H9 (cell line): ENCODE data around the gene TRPM2. TPM values are rescaled to one million over a fixed set of nuclear protein-coding genes. Genes with fewer than 3 reads are reported as not detected.

Source experiments
- DNase-seq: peaks from one replicate; pipeline ENCODE4 v3.0.0-alpha.2; 2017
- H2AFZ ChIP-seq: one replicate; pipeline ENCODE4 v1.6.1; 2013; ENCODE audit warnings: mild to moderate bottlenecking, low read length, control low read depth, moderate library complexity
- H2AK5ac ChIP-seq: 2 replicates; pipeline ENCODE4 v1.6.1; 2013; ENCODE audit warnings: low read length, control low read depth, mixed read lengths; ENCODE audit not compliant: insufficient read length
- H2BK120ac ChIP-seq: one replicate; pipeline ENCODE4 v1.6.1; 2013; ENCODE audit warnings: low read depth, mild to moderate bottlenecking, low read length, control low read depth, inconsistent platforms; ENCODE audit not compliant: poor library complexity, severe bottlenecking
- H2BK12ac ChIP-seq: 2 replicates; pipeline ENCODE4 v1.6.1; 2013; ENCODE audit warnings: low read length, control low read depth, mixed read lengths, low read depth; ENCODE audit not compliant: insufficient read length
- H2BK15ac ChIP-seq: 2 replicates; pipeline ENCODE4 v1.6.1; 2013; ENCODE audit warnings: low read depth, low read length, control low read depth
- H2BK20ac ChIP-seq: one replicate; pipeline ENCODE4 v1.6.1; 2013; ENCODE audit warnings: low read depth, mild to moderate bottlenecking, low read length, control low read depth, inconsistent platforms; ENCODE audit not compliant: poor library complexity, severe bottlenecking
- H2BK5ac ChIP-seq: 2 replicates; pipeline ENCODE4 v1.6.1; 2013; ENCODE audit warnings: low read length, control low read depth, mixed read lengths; ENCODE audit not compliant: insufficient read length
- H3K14ac ChIP-seq: 2 replicates; pipeline ENCODE4 v1.6.1; 2013; ENCODE audit warnings: low read length, control low read depth; ENCODE audit not compliant: insufficient read depth
- H3K18ac ChIP-seq: 2 replicates; pipeline ENCODE4 v1.6.1; 2013; ENCODE audit warnings: low read depth, mild to moderate bottlenecking, mixed read lengths, low read length, control low read depth; ENCODE audit not compliant: insufficient read length
- H3K23ac ChIP-seq: 2 replicates; pipeline ENCODE4 v1.6.1; 2013; ENCODE audit warnings: low read length, control low read depth, mixed read lengths, low read depth; ENCODE audit not compliant: insufficient read length
- H3K23me2 ChIP-seq: 2 replicates; pipeline ENCODE4 v1.6.1; 2013; ENCODE audit warnings: low read depth, mild to moderate bottlenecking, mixed read lengths, low read length, control low read depth; ENCODE audit not compliant: insufficient read length, poor library complexity, severe bottlenecking
- H3K27ac ChIP-seq: 2 replicates; pipeline ENCODE4 v1.5.1; 2013; ENCODE audit warnings: low read length, control low read depth, mixed read lengths, low read depth; ENCODE audit not compliant: insufficient read length
- H3K27me3 ChIP-seq: 2 replicates; pipeline ENCODE4 v1.6.1; 2013; ENCODE audit warnings: low read length, control low read depth, inconsistent platforms; ENCODE audit not compliant: insufficient read depth
- H3K4ac ChIP-seq: 2 replicates; pipeline ENCODE4 v1.6.1; 2013; ENCODE audit warnings: low read depth, mild to moderate bottlenecking, control low read depth, inconsistent platforms, low read length, moderate library complexity
- H3K4me1 ChIP-seq: 2 replicates; pipeline ENCODE4 v1.6.1; 2013; ENCODE audit warnings: low read length, control low read depth, inconsistent platforms; ENCODE audit not compliant: insufficient read depth
- H3K4me2 ChIP-seq: 2 replicates; pipeline ENCODE4 v1.6.1; 2013; ENCODE audit warnings: low read length, control low read depth, mixed read lengths; ENCODE audit not compliant: insufficient read length, insufficient read depth
- H3K56ac ChIP-seq: 2 replicates; pipeline ENCODE4 v1.6.1; 2013; ENCODE audit warnings: low read depth, mild to moderate bottlenecking, mixed read lengths, low read length, control low read depth; ENCODE audit not compliant: insufficient read length
- H3K79me1 ChIP-seq: 2 replicates; pipeline ENCODE4 v1.6.1; 2013; ENCODE audit warnings: low read depth, mild to moderate bottlenecking, moderate library complexity, low read length, control low read depth, inconsistent platforms; ENCODE audit not compliant: insufficient read depth, poor library complexity, severe bottlenecking
- H3K79me2 ChIP-seq: 2 replicates; pipeline ENCODE4 v1.6.1; 2013; ENCODE audit warnings: low read length, control low read depth, inconsistent platforms; ENCODE audit not compliant: insufficient read depth
- H3K9ac ChIP-seq: 2 replicates; pipeline ENCODE4 v1.6.1; 2013; ENCODE audit warnings: low read length, control low read depth, mixed read lengths; ENCODE audit not compliant: insufficient read length; ENCODE audit errors: extremely low read depth
- H3K9me3 ChIP-seq: one replicate; pipeline ENCODE4 v1.6.1; 2013; ENCODE audit warnings: low read depth, low read length, inconsistent platforms; ENCODE audit not compliant: control insufficient read depth
- H3T11ph ChIP-seq: one replicate; pipeline ENCODE4 v1.6.1; 2013; ENCODE audit warnings: mild to moderate bottlenecking, low read length, control low read depth, inconsistent platforms
- H4K20me1 ChIP-seq: one replicate; pipeline ENCODE4 v1.6.1; 2013; ENCODE audit not compliant: control insufficient read depth, insufficient read length, insufficient read depth
- H4K5ac ChIP-seq: 2 replicates; pipeline ENCODE4 v1.6.1; 2013; ENCODE audit warnings: low read depth, mild to moderate bottlenecking, mixed read lengths, low read length, control low read depth; ENCODE audit not compliant: insufficient read length
- H4K8ac ChIP-seq: replicated peaks from 2 replicates; pipeline ENCODE4 v1.6.1; 2013; ENCODE audit warnings: low read length, control low read depth, mixed read lengths, low read depth; ENCODE audit not compliant: insufficient read length
- H4K91ac ChIP-seq: 2 replicates; pipeline ENCODE4 v1.6.1; 2013; ENCODE audit warnings: low read depth, mild to moderate bottlenecking, moderate library complexity, mixed read lengths, low read length, control low read depth; ENCODE audit not compliant: insufficient read length
- H3K27ac Mint-ChIP-seq, 3 experiments: 2 replicates in 2 of 3; 3 replicates in 1 of 3; pipeline ENCODE4 v1.8.0; 2020 to 2021; ENCODE audit warnings: mixed read lengths in 3 of 3, mild to moderate bottlenecking in 1 of 3, moderate library complexity in 1 of 3
- H3K27me3 Mint-ChIP-seq: 2 replicates; pipeline ENCODE4 v1.8.0; 2021; ENCODE audit warnings: low read depth, mild to moderate bottlenecking, moderate library complexity, mixed read lengths
- H3K36me3 Mint-ChIP-seq, 3 experiments: 2 replicates in 2 of 3; 3 replicates in 1 of 3; pipeline ENCODE4 v1.8.0; 2020 to 2021; ENCODE audit warnings: low read depth in 3 of 3, mixed read lengths in 3 of 3; ENCODE audit not compliant: insufficient read depth in 1 of 3
- H3K4me1 Mint-ChIP-seq, 2 experiments: 2 replicates each; pipeline ENCODE4 v1.8.0; 2020; ENCODE audit warnings: mixed read lengths in 2 of 2
- H3K4me3 Mint-ChIP-seq, 2 experiments: 2 replicates in 1 of 2; 3 replicates in 1 of 2; pipeline ENCODE4 v1.8.0; 2020 to 2021; ENCODE audit warnings: mild to moderate bottlenecking in 2 of 2, mixed read lengths in 2 of 2, moderate library complexity in 1 of 2
- H3K9me3 Mint-ChIP-seq, 2 experiments: 2 replicates in 1 of 2; 3 replicates in 1 of 2; pipeline ENCODE4 v1.8.0; 2020; ENCODE audit warnings: mild to moderate bottlenecking in 2 of 2, mixed read lengths in 2 of 2, moderate library complexity in 1 of 2
- WGBS: extraction: QIAGEN DNeasy Blood & Tissue Kit; methylation state at CpG from one replicate; pipeline ENCODE4 v1.1.7; 2013; ENCODE audit warnings: missing lambda C conversion rate, low lambda C conversion rate, mixed read lengths; ENCODE audit not compliant: insufficient read length; ENCODE audit errors: extremely low coverage; 5-methylcytosine and 5-hydroxymethylcytosine counted together
- total RNA-seq: library from RNA; stranded (reverse); gene quantifications from 2 replicates; pipeline ENCODE4 v1.2.1, GENCODE V29; 2021
- TF ChIP-seq, protein P1 (sequence below): fragments of 200-600 bp; sonication (generic); conservative IDR thresholded peaks from 3 replicates; pipeline ENCODE4 v1.8.0; 2021; ENCODE audit warnings: antibody characterized with exemption, mild to moderate bottlenecking

TRPM2 gene
- total RNA-seq, 1 experiment from 2014 or later, result 0.68 TPM

DNA sequence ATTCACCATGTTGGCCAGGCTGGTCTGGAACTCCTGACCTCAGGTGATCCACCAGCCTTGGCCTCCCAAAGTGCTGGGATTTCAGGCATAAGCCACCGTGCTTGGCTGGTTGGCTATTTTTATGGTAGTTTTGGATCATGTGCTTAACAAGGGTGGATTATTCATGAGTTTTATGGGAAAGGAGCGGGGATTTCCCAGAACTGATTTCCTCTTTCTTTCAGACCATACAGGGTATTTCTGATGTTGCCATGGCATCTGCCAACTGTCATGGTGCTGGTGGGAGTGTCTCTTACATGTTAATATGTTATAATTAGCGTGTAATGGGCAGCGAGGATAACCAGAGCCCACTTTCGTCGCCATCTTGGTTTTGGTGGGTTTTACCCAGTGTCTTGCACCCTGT lies 3.2 kb downstream of the TRPM2 start:
- Histone ChIP-seq H3K4me1 (no peaks in the 10 kb centered on the region), H3K14ac (no peak overlapping the region), H3K18ac (no peak overlapping the region), H4K8ac (no peak overlapping the region), H3K56ac (no peak overlapping the region), H2BK120ac (no peak overlapping the region), H3K79me1 (no peaks in the 10 kb centered on the region), H2BK12ac (no peak overlapping the region), H2BK5ac (no peak overlapping the region), H3K23me2 (no peaks in the 10 kb centered on the region), H3K79me2 (no peaks in the 10 kb centered on the region), H3K4ac (no peak overlapping the region), H2AK5ac (no peak overlapping the region), H2AFZ (no peak overlapping the region), H3K23ac (no peak overlapping the region), H2BK15ac (no peak overlapping the region), H3K27me3 (no peaks in the 10 kb centered on the region), H3T11ph (no peak overlapping the region), H3K27ac (no peak overlapping the region), H3K4me2 (no peak overlapping the region), H4K20me1 (no peaks in the 10 kb centered on the region), H4K91ac (no peak overlapping the region), H2BK20ac (no peak overlapping the region), H3K9ac (no peak overlapping the region), H4K5ac (no peak overlapping the region), H3K9me3 (no peaks in the 10 kb centered on the region)
- H3K27me3 Mint-ChIP-seq, result peaks cover 7% of the 10 kb centered on the region
- no peaks in the 10 kb centered on the region for H3K36me3 Mint-ChIP-seq
- no CpG with 5 or more reads among the region's 6 CpGs for WGBS
- no peak overlapping the region for H3K27ac Mint-ChIP-seq
- H3K4me3 Mint-ChIP-seq, result no peak overlapping the region
- no peak for DNase-seq
- peaks cover 0 to 9% of the 10 kb centered on the region in 2 experiments; a peak in 3 of 5 replicates for H3K9me3 Mint-ChIP-seq
- peaks cover 0 to 5% of the 10 kb centered on the region in 2 experiments; a peak in 1 of 4 replicates for H3K4me1 Mint-ChIP-seq
- TF ChIP-seq, protein P1, sequence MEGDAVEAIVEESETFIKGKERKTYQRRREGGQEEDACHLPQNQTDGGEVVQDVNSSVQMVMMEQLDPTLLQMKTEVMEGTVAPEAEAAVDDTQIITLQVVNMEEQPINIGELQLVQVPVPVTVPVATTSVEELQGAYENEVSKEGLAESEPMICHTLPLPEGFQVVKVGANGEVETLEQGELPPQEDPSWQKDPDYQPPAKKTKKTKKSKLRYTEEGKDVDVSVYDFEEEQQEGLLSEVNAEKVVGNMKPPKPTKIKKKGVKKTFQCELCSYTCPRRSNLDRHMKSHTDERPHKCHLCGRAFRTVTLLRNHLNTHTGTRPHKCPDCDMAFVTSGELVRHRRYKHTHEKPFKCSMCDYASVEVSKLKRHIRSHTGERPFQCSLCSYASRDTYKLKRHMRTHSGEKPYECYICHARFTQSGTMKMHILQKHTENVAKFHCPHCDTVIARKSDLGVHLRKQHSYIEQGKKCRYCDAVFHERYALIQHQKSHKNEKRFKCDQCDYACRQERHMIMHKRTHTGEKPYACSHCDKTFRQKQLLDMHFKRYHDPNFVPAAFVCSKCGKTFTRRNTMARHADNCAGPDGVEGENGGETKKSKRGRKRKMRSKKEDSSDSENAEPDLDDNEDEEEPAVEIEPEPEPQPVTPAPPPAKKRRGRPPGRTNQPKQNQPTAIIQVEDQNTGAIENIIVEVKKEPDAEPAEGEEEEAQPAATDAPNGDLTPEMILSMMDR, result no peak
